ENCODE measurements around the gene RAI1. TPM values are rescaled to one million over a fixed set of nuclear protein-coding genes. Genes with fewer than 3 reads are reported as not detected.
A peak's percentile ranks its signal among the peaks of the same experiment; 100 is the strongest.

The RAI1 gene
- total and polyA plus RNA-seq, 10 of the 15 experiments (the other 5 are each of a cell fraction or from before 2014, with no cell fraction given) = 0.66 to 37.7 (median 6.0) TPM

DNA sequence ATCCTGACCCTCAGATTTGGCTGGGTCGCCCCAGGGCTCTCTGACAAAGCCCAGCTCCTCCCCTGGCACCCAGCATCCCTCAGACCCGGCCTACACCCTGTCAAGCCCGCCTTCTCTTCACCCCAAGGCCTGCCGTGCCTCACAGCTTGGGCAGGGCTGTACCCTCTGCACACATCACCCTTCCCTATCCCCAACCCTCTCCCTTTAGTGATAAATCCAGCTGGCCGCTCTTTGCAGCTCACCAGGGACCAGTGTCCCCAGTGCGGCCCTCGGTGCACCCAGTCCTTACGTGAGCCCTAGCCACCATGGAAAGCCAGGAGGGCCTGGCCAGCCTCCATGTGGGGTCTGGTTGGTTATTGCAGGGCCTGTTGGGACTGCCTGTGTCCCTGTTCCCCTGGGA, 74.5 kb downstream of the RAI1 start (continued):
- TF ChIP-seq ZNF217 (IDR thresholded peaks at IDR 0.05) = no peak
- TF ChIP-seq, protein P1, sequence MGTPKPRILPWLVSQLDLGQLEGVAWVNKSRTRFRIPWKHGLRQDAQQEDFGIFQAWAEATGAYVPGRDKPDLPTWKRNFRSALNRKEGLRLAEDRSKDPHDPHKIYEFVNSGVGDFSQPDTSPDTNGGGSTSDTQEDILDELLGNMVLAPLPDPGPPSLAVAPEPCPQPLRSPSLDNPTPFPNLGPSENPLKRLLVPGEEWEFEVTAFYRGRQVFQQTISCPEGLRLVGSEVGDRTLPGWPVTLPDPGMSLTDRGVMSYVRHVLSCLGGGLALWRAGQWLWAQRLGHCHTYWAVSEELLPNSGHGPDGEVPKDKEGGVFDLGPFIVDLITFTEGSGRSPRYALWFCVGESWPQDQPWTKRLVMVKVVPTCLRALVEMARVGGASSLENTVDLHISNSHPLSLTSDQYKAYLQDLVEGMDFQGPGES (IDR thresholded peaks at IDR 0.05) = no peak
- TF ChIP-seq, protein P2, sequence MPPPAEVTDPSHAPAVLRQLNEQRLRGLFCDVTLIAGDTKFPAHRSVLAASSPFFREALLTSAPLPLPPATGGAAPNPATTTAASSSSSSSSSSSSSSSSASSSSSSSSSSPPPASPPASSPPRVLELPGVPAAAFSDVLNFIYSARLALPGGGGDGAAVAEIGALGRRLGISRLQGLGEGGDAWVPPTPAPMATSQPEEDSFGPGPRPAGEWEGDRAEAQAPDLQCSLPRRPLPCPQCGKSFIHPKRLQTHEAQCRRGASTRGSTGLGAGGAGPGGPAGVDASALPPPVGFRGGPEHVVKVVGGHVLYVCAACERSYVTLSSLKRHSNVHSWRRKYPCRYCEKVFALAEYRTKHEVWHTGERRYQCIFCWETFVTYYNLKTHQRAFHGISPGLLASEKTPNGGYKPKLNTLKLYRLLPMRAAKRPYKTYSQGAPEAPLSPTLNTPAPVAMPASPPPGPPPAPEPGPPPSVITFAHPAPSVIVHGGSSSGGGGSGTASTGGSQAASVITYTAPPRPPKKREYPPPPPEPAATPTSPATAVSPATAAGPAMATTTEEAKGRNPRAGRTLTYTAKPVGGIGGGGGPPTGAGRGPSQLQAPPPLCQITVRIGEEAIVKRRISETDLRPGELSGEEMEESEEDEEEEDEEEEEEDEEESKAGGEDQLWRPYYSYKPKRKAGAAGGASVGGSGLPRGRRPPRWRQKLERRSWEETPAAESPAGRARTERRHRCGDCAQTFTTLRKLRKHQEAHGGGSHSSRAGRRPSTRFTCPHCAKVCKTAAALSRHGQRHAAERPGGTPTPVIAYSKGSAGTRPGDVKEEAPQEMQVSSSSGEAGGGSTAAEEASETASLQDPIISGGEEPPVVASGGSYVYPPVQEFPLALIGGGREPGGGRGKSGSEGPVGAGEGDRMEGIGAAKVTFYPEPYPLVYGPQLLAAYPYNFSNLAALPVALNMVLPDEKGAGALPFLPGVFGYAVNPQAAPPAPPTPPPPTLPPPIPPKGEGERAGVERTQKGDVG (CRISPR knock-in tag; IDR thresholded peaks at IDR 0.05) = no peak

DNA sequence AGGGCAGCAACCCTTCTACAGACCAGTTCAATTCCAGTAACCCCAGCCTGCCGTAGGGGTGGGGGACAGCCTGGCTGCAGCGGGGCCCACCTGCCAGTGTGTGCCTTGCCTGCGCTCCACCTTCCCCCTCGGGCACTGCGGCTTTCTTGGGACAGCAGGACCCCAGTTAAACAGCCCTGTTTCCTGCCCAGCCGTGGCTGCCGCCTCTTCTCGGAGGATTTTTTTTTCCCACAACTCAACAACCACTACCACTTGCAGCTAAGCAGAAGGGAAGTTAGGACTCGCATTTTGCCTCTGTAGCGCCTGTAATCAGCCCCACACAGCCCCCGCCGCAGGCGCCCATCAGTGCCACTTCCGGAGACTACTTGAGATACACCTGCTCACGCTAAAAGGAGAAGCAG, 76.1 kb downstream of the RAI1 start:
- H4K20me1 ChIP-seq (ENCODE audit: control insufficient read depth, insufficient read depth) = no peaks in the 10 kb centered on the region

More for the DNA sequence above, 76.1 kb downstream of the RAI1 start:
- ATAC-seq = peak; percentile 50
- DNase-seq (ENCODE audit: low read depth, low spot score) = no peak
- Histone ChIP-seq H3K4me2 (ENCODE audit: control insufficient read depth, insufficient read depth) (peak overlapping the region; percentile 65), H3K36me3 (ENCODE audit: control insufficient read depth in 2 of 2, insufficient read depth in 2 of 2, low read length in 1 of 2) (peaks cover 0 to 15% of the 10 kb centered on the region in 2 experiments; a peak in 2 of 4 replicates), H3K27me3 (replicated peaks in 1 of 2; ENCODE audit: control insufficient read depth in 2 of 2, insufficient read depth in 2 of 2, low read length in 1 of 2) (no peaks in the 10 kb centered on the region), H3K27ac (ENCODE audit: control insufficient read depth, insufficient read depth) (peak overlapping the region; percentile 52), H3K4me1 (ENCODE audit: control insufficient read depth, insufficient read depth, low read length) (peaks cover 22% of the 10 kb centered on the region), H3K79me2 (ENCODE audit: control insufficient read depth, insufficient read depth, low read length) (peaks cover 17% of the 10 kb centered on the region), H3K4me3 (peak overlapping the region; percentile 32; the same call in 1 of the 2 replicates), H3K9ac (ENCODE audit: control insufficient read depth, insufficient read depth, low read length) (no peak overlapping the region; the same call in 1 of the 2 replicates), H2AFZ (ENCODE audit: control insufficient read depth, low read depth, low read length) (peak overlapping the region; percentile 19; the same call in 1 of the 2 replicates), H3K9me3 (replicated peaks; ENCODE audit: control insufficient read depth, insufficient read depth, low read length) (no peaks in the 10 kb centered on the region)
- in situ Hi-C loops (cut with MboI) (no loop called here), intact Hi-C loops (cut with micrococcal nuclease; ENCODE audit: unreplicated experiment) (no loop called here)
- no peak for FAIRE-seq
- no TSS peak for BruUV-seq (replicated peaks)
- ChIA-PET RAD21 (ENCODE audit: unreplicated experiment) (no interaction called here), POLR2A (no interaction called here), SMC1A (ENCODE audit: uncharacterized antibody, unreplicated experiment) (no interaction called here), CTCF (no interaction called here)
- WGBS (ENCODE audit: insufficient coverage, insufficient replicate concordance, low lambda C conversion rate, missing lambda C conversion rate) = 43% methylated on average over 15 of the region's 15 CpGs
- TF ChIP-seq EGR1 (IDR thresholded peaks at IDR 0.05; ENCODE audit: borderline replicate concordance in 1 of 2, low read depth in 2 of 2, low read length in 2 of 2) (0 out of 3 replicates have a peak, but pooled peaks of 1 of the 2 experiments have one; percentile 18), SREBF2 (IDR thresholded peaks at IDR 0.05; ENCODE audit: low read length) (no peak)
